ENCODE data around the gene MGLL.
A peak's percentile ranks its signal among the peaks of the same experiment; 100 is the strongest.

Gene MGLL

GRCh38 chr3:127787571-127788365 lies 34.5 kb downstream of the MGLL start:
- DNase-seq: no peak

- DNase-seq: no peak
Measured at GRCh38 chr3:127787071-127787490, 35.2 kb downstream of the MGLL start.

- peak; percentile 87 for DNase-seq
Measured at GRCh38 chr3:127786353-127787070, 35.8 kb downstream of the MGLL start.

- DNase-seq: no peak
Measured at GRCh38 chr3:127785711-127786265, 36.5 kb downstream of the MGLL start.

- DNase-seq: peak; percentile 82
Measured at GRCh38 chr3:127784865-127785710, 37.2 kb downstream of the MGLL start.

- no peak for DNase-seq
Measured at GRCh38 chr3:127784283-127784682, 38.0 kb downstream of the MGLL start.

GRCh38 chr3:127783642-127784160 lies 38.6 kb downstream of the MGLL start:
- no peak for DNase-seq

GRCh38 chr3:127783166-127783565 lies 39.1 kb downstream of the MGLL start:
- no peak for DNase-seq

- DNase-seq: no peak
Measured at GRCh38 chr3:127781411-127782001, 40.8 kb downstream of the MGLL start.

GRCh38 chr3:127780536-127781400 lies 41.5 kb downstream of the MGLL start:
- no peak for DNase-seq

GRCh38 chr3:127779747-127780146 lies 42.6 kb downstream of the MGLL start:
- no peak for DNase-seq

GRCh38 chr3:127777921-127778656 lies 44.2 kb downstream of the MGLL start:
- no peak for DNase-seq

GRCh38 chr3:127777332-127777731 lies 45.0 kb downstream of the MGLL start:
- no peak for DNase-seq

- DNase-seq: no peak
Measured at GRCh38 chr3:127776347-127776746, 46.0 kb downstream of the MGLL start.

- peak; percentile 71 for DNase-seq
Measured at GRCh38 chr3:127775398-127776109, 46.8 kb downstream of the MGLL start.

- DNase-seq: no peak
Measured at GRCh38 chr3:127774647-127775046, 47.7 kb downstream of the MGLL start.

GRCh38 chr3:127773752-127774395 lies 48.4 kb downstream of the MGLL start:
- DNase-seq: no peak

GRCh38 chr3:127772827-127773751 lies 49.2 kb downstream of the MGLL start:
- DNase-seq: no peak
